Right lung (tissue), 5 donors: Measurements from ENCODE around the gene GDI2. TPM values are rescaled to one million over a fixed set of nuclear protein-coding genes. Genes with fewer than 3 reads are reported as not detected.
A peak's percentile ranks its signal among the peaks of the same experiment; 100 is the strongest.

ENCODE experiments used
- DNase-seq, 2 donors: peaks; one replicate each; pipeline ENCODE4 v3.0.0-alpha.2; 2013
- polyA plus RNA-seq, 5 donors: library from polyadenylated mRNA; unstranded; fragments of 120-200 nt; gene quantifications; one replicate each; pipeline versions ENCODE4 v1.2.1 to v1.2.3, GENCODE V29; 2013; ENCODE audit warnings: inconsistent platforms in 1 of 5, low replicate concordance in 1 of 5; ENCODE audit not compliant: insufficient read length in 5 of 5, insufficient read depth in 1 of 5

The GDI2 gene
- polyA plus RNA-seq, 5 donors = 216 to 317 (median 269) TPM

- no peak for DNase-seq
Measured at GRCh38 chr10:5748394-5748803, 64.8 kb downstream of the GDI2 start.

GRCh38 chr10:5746197-5746596 is 67.0 kb downstream of the GDI2 start:
- no peak for DNase-seq

DNA sequence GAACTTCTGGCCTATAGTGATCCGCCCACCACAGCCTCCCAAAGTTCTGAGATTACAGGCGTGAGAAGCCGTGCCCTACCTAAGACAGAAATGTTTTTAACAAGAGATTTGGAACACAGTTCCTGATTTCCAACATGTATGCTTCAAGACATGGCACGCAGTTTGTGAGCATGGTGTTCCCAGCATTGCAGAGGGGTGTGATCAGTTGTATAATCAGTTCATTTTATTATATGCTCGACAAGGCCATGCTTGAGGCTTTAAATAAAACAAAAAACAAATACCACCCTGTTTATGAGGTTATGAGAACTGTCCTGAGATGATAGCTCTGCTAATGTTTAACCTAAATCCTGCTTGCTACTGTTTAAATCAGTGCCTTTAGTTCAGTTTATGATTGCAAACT is 68.4 kb downstream of the GDI2 start:
- no peak for DNase-seq

DNA sequence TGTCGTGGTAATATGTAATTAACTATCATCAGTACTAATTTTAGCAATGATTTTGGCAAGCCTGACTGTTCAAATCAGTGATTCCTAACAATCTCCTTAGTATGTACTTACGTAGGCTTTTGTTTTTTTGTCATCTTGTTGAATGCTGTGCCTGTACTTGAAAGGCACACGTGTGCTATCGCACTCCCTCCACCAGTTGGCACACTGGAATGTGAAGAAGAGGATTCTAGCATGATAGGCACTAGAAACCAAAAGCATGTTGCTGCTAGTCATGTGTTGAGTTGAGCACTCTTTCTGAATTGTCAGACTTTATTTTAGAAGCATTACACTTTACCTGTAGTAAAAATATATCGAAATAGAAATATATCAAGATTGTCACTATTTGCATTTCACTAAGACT is 69.5 kb downstream of the GDI2 start:
- DNase-seq = no peak

DNA sequence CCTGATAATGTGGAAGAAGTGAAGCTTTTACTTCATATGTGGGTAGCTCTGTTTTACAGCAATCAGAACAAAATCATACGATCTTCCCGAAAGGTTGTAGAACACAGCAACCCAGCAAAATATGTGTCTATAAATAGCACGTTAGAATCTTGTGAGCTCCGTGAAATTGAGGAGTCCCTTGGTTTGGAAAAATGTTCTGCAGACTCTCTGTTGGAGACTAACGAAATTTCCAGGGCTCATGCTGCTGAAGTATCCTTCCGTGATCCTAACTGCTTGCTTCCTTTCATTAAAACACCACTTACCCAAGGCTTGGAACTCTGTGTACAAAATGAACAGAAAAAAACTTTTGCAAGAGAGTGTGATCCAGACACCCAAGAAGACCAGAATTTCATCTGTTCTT is 71.1 kb downstream of the GDI2 start:
- no peak for DNase-seq

GRCh38 chr10:5741276-5741675 is 72.0 kb downstream of the GDI2 start:
- DNase-seq = no peak

GRCh38 chr10:5738427-5738826 is 74.8 kb downstream of the GDI2 start:
- DNase-seq = no peak

- no peak for DNase-seq
Measured at GRCh38 chr10:5737352-5737751, 75.9 kb downstream of the GDI2 start.

DNA sequence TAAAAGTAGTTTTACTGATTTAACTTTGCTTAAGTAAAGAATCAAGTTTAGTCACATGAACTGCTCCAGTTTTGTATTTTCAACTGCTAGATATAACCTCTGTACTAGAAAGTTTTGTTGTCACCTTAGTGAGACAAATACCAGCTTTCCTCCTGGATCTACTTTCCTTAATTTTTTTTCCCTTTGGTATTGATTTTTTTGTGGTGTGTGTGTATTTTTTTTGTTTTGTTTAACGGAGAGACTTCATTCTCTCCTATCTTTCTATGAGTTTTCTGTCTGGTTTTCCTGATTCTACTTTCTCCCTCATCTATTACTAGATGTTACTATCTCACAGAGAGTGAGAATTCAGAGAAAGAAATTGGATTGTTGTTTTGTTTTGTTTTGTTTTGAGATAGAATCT is 76.6 kb downstream of the GDI2 start:
- DNase-seq = no peak

DNA sequence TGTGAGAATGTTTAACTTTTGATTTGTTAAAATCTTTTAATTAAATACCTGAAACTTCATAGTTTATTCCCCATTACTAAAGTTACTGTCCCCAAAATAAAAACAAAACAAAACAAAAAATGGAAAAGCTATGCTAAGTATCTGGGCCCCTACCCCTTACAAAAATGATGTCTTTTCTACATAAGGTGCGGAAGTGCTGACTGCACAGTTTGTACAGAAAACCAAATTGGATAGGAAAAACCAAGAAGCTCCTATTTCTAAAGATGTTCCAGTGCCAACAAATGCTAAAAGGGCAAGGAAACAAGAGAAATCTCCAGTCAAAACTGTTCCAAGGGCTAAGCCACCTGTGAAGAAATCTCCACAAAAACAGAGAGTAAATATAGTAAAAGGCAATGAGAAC is 78.1 kb downstream of the GDI2 start:
- DNase-seq = no peak

GRCh38 chr10:5732141-5732540 is 81.1 kb downstream of the GDI2 start:
- DNase-seq = no peak

DNA sequence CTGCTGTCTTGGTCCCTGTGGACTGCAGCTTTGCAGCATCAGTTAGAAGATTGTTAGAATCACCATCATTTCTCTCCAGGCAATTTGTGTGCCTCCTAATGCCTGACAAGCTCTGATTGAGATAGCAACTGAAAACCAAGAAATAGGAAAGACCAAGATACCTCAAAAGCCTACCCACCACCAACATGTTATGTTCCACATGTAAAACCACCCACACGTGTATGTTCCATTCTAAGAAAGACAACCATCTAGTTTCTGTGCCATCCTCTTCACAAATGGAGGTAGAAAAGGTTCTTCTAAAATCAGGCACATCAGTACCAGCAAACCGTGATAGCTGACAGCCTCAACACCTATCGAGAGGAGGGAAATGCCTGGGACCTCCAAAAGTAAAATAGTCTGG is 81.7 kb downstream of the GDI2 start:
- no peak for DNase-seq

DNA sequence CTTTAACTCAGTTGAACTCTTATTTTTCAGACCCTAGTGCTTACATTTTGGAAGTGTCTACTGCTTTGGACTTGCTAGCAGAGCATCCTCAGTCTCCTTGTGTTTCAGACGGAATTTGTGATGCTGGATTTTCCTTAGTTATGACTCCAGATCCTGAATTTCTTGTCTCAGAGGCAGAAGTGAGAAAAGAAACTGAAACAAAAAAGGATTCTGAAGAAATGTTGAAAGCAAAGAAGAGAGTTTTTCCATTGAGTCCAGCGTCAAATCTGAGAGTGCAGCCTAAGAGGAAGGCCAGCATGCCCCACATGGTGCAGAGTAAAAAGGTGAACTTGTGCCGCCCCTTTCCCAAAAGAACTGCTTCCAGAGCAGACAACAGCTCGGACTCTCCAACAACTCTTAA is 82.5 kb downstream of the GDI2 start:
- no peak for DNase-seq

DNA sequence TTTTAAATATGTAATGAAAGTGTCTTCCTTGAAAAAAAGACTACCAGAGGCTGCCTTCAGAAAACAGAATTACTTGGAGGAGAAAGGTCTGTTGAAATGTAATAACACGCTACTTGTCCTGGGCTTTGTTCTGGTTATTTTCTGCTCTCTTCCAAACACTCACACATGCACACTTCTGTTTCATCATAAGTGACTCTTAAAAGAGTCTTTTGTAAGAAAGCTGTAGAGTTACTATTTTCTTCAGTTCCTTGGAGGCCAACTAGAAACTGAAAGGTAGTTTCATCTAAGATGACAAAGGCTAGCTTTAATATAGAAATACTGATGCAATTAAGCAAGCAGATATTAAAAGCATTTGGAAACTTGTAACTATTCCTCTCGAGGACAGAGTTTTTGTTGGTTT is 89.5 kb downstream of the GDI2 start:
- no peak for DNase-seq

GRCh38 chr10:5720182-5720581 is 93.1 kb downstream of the GDI2 start:
- no peak for DNase-seq

DNA sequence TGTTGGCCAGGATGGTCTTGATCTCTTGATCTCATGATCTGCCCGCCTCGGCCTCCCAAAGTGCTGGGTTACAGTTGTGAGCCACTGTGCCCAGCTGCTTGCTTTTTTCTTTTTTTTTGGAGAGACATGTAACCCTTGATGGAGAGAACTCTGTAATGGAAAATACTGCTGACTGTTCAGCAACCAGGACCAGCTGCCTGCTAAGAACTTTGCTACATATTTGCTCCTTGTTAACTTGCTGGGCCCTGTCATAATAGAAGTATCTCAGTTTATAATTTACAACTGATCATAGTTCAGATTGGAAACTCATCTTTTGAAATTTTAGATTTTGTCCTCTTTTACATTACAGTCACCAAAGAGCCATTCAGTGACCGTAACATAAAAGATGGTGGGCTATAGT is 93.7 kb downstream of the GDI2 start:
- DNase-seq = peak in 1 of 2 donors; percentile 35

Other genes starting within 250 kb of the GDI2 start
- 10 to 100 TPM in 3 of 5 donors, 1 to 10 TPM in 2; 9.3 to 14.5 (median 11.0) TPM for gene ASB13, start 146.8 kb downstream of the GDI2 start, polyA plus RNA-seq
- gene TASOR2, start 128.6 kb downstream of the GDI2 start, polyA plus RNA-seq = 10 to 100 TPM; 30.8 to 43.5 (median 39.2) TPM
- gene ANKRD16, start 76.5 kb upstream of the GDI2 start, polyA plus RNA-seq = 10 to 100 TPM in 4 of 5 donors, 1 to 10 TPM in 1; 10.0 to 14.2 (median 11.0) TPM
- gene FBH1, start 76.8 kb upstream of the GDI2 start, polyA plus RNA-seq = 10 to 100 TPM; 65.0 to 84.8 (median 83.9) TPM
- 1 to 10 TPM; 4.3 to 8.6 (median 5.9) TPM for gene IL15RA, start 164.1 kb upstream of the GDI2 start, polyA plus RNA-seq
- gene IL2RA, start 248.9 kb upstream of the GDI2 start, polyA plus RNA-seq = under 1 TPM; 0.06 to 0.27 (median 0.18) TPM